IPS DF 6.9 (cell line): ENCODE data around the gene SLC47A2.

ENCODE experiments used
- DNase-seq: peaks from one replicate; pipeline ENCODE4 v3.0.0-alpha.2; 2013; ENCODE audit warnings: low read depth, low spot score
- H3K27ac ChIP-seq: one replicate; pipeline ENCODE4 v1.5.1; 2013; ENCODE audit warnings: low read length, control low read depth
- H3K27me3 ChIP-seq: 2 replicates; pipeline ENCODE4 v1.6.1; 2013; ENCODE audit warnings: mild to moderate bottlenecking, low read length; ENCODE audit not compliant: control insufficient read depth, insufficient read depth
- H3K36me3 ChIP-seq: 2 replicates; pipeline ENCODE4 v1.6.1; 2013; ENCODE audit warnings: low read length; ENCODE audit not compliant: control insufficient read depth, insufficient read depth
- H3K4me1 ChIP-seq: 2 replicates; pipeline ENCODE4 v1.6.1; 2013; ENCODE audit warnings: low read length; ENCODE audit not compliant: control insufficient read depth, insufficient read depth
- H3K4me3 ChIP-seq: 2 replicates; pipeline ENCODE4 v1.5.1; 2013; ENCODE audit warnings: mild to moderate bottlenecking, low read length
- H3K9me3 ChIP-seq: 2 replicates; pipeline ENCODE4 v1.6.1; 2013; ENCODE audit warnings: low read length, inconsistent platforms; ENCODE audit not compliant: control insufficient read depth, insufficient read depth
- WGBS: extraction: QIAGEN DNeasy Blood & Tissue Kit; methylation state at CpG from one replicate; pipeline ENCODE4 v1.1.7; 2013; ENCODE audit warnings: mixed read lengths, missing lambda C conversion rate; ENCODE audit not compliant: insufficient read length, insufficient coverage; 5-methylcytosine and 5-hydroxymethylcytosine counted together

SLC47A2 gene

DNA sequence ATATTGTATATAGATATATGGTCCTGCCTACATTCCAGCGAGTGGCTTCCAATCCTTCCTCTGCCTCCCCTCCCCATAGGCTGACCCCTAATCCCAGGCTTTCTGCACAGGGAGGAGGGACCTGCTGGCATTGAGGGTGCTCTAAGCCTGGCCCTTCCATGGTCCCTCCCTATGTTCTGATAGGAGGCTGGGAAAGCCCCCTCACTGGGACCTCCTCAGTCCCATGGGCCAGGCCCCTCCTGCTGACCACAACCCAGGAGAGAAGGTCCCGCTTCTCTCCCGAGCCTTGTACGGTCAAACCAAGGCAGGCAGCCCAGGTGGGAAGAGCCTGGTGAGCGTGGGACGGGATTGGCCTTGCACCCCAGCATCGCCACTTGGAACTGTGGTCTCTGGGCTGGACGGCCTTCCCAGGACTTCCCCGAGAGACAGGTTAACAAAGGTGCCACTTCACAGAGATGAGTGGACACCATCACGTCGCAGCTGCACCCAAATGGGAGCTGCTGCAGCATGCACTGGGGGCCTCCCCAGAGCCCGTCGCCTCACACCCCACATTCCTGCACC is 30.9 kb upstream of the SLC47A2 start:
- DNase-seq, result no peak
- WGBS, result no CpG with 5 or more reads among the region's 13 CpGs
- Histone ChIP-seq H3K4me1 (peaks cover 3% of the 10 kb centered on the region; the same call in 1 of the 2 replicates), H3K36me3 (no peaks in the 10 kb centered on the region), H3K9me3 (no peaks in the 10 kb centered on the region), H3K27me3 (no peaks in the 10 kb centered on the region), H3K27ac (no peak overlapping the region), H3K4me3 (no peak overlapping the region)

DNA sequence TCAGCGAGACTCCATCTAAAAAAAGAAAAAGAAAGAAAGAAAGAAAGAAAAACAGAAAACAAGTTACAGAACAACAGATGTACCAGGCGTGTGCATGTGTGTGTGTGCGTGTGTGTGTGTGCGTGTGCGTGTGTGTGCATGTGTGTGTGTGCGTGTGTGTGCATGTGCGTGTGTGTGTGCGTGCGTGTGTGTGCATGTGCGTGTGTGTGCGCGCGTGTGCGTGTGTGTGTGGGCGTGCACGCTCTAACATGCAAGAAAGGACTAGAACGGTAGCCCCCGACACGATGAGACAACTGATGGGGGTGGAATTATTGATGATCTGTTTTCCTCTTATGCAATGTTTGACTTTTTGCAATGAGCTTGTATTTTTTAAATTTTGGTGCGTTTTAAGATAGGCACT is 30.1 kb upstream of the SLC47A2 start:
- H3K27me3 ChIP-seq, result no peaks in the 10 kb centered on the region
- no peaks in the 10 kb centered on the region for H3K9me3 ChIP-seq
- DNase-seq, result no peak
- H3K4me1 ChIP-seq, result peaks cover 3% of the 10 kb centered on the region; the same call in 1 of the 2 replicates
- H3K36me3 ChIP-seq, result no peaks in the 10 kb centered on the region
- H3K4me3 ChIP-seq, result no peak overlapping the region
- no peak overlapping the region for H3K27ac ChIP-seq
- no CpG with 5 or more reads among the region's 20 CpGs for WGBS

DNA sequence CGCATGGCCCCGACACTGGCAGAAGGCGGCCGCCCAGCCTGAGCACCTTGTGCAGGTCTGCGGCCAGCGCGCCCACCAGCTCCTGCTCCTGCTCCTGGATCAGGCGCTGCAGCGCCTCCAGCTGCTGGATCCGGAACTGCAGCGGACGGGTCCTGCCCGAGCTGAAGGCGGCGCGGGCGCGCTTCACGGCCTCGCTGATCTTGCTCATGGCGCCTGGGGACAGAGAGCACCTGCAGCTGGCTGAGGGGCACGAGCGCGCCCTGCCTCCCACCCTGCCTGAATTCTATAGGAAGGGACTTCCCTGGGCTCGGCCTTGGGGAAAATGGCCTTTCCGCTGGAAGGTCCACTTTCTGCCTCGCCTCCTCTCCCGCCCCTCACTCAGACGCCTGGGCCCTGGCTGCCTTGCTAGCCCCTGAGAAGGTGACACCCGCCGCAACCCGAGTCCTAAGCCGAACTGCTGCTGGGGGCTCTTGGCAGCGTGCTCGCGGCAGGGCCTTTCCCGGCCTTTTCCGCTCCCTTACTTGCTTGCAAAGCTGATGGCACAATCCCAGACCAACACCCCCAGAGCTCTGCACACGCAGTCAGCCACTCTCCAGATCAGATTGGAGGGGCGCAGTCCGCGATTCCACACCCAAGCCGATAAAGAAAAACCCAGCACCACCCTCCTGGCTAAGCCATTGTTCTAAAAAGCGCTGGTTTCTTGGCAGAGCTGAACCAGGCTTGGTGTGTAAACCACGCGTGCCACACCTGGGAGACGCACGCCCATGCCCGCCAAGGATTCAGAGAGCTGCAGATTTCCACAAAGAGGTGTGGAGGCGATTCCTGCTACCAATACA is 28.8 kb upstream of the SLC47A2 start:
- H3K4me3 ChIP-seq, result peak overlapping the region; percentile 33; the same call in 1 of the 2 replicates
- no peak overlapping the region for H3K27ac ChIP-seq
- no peaks in the 10 kb centered on the region for H3K9me3 ChIP-seq
- DNase-seq, result peak; percentile 90
- H3K36me3 ChIP-seq, result no peaks in the 10 kb centered on the region
- H3K27me3 ChIP-seq, result no peaks in the 10 kb centered on the region
- no CpG with 5 or more reads among the region's 50 CpGs for WGBS
- peaks cover 3% of the 10 kb centered on the region; the same call in 1 of the 2 replicates for H3K4me1 ChIP-seq

DNA sequence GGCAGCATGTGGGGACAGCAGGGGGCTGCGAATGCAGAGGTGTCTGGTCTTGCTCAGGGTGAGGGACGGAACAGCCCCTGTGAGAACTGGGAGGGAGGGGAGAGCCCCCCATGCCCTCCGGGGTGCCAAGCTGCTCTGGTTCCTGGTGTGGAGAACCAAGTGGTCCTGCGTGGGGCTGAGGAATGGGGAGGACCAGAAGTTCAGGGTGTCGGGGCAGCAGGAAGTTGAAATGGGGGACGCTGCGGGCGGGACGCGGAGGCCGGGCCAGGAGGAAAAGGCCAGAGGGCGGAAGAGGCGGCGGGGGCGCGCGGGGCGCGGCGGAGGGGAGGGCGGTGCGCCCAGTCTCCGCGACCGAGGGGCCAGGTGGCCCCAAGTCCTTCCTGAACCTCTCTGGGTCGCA is 28.1 kb upstream of the SLC47A2 start:
- H3K27me3 ChIP-seq, result no peaks in the 10 kb centered on the region
- H3K36me3 ChIP-seq, result no peaks in the 10 kb centered on the region
- WGBS, result no CpG with 5 or more reads among the region's 26 CpGs
- DNase-seq, result no peak
- H3K27ac ChIP-seq, result no peak overlapping the region
- H3K4me3 ChIP-seq, result peak overlapping the region; percentile 33; the same call in 1 of the 2 replicates
- peaks cover 3% of the 10 kb centered on the region; the same call in 1 of the 2 replicates for H3K4me1 ChIP-seq
- no peaks in the 10 kb centered on the region for H3K9me3 ChIP-seq

DNA sequence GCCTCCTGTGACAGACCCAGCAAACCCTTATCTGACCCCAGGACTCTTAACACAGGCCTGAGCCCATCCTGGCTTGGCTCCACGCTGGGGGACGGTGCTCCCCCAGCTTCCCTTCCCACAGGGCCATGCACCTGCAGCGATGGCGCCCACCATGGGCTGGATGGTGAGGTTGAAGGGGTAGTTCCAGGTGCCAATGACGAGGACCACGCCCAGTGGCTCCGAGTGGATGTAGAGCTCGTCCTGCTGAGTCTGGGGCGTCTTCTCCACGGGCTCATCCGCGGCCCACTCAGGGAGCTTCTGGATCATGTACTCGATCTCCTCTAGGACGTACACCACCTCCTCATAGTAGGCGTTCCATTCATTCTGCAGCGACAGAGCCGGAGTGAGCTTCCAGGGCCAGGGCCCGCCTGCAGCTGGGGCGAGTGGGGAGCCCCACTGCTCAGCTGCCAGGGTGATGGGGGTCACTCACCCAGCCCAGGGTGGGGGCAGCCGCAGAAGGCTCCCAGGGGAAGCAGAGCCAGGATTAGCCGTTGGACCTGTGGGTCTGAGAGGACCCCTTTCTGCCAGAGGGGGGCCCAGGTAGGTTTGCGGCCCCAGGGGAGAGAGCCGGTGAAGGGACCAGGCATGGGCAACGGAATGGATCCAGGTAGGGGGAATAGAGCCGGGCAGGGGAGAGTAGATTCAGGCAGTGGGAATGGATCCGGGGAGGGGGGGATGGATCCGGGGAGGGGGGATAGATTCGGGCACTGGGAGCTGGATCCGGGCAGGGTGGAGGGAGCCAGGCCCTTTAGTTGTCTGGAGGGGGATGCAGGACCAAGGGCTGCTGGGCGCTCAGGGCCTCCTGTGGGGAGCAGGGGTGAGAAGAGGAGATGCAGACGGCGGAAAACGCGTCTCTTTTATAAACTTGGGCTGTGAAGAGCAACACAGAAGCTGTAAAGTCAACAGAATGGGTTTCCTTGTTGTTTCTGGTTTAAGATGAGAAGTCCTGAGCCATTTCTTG is 27.0 kb upstream of the SLC47A2 start:
- Histone ChIP-seq H3K9me3 (no peaks in the 10 kb centered on the region), H3K4me1 (peaks cover 3% of the 10 kb centered on the region; the same call in 1 of the 2 replicates), H3K4me3 (no peak overlapping the region), H3K36me3 (no peaks in the 10 kb centered on the region), H3K27ac (no peak overlapping the region), H3K27me3 (no peaks in the 10 kb centered on the region)
- WGBS, result no CpG with 5 or more reads among the region's 34 CpGs
- no peak for DNase-seq

DNA sequence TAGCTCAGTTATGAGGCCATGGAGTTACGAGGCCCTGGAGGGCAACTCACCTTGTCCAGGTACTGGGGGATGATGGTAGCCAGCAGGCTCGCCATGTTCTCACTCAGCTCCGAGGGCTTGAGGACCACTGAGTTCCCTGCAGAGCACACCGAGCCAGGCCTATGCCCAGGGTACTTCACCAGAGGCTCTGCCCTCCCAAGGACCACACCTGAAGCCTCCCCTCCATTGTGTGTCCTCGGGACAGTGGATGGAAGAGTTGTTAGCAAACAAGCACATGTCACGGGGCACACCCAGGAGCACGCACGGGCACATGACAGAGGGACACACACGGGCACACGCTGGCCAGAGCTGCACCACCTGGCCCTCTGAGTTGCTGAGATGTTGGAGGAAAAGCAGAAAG is 26.1 kb upstream of the SLC47A2 start:
- Histone ChIP-seq H3K27ac (no peak overlapping the region), H3K27me3 (no peaks in the 10 kb centered on the region), H3K4me3 (no peak overlapping the region), H3K9me3 (no peaks in the 10 kb centered on the region), H3K36me3 (no peaks in the 10 kb centered on the region), H3K4me1 (peaks cover 3% of the 10 kb centered on the region; the same call in 1 of the 2 replicates)
- WGBS, result no CpG with 5 or more reads among the region's 10 CpGs
- DNase-seq, result no peak

DNA sequence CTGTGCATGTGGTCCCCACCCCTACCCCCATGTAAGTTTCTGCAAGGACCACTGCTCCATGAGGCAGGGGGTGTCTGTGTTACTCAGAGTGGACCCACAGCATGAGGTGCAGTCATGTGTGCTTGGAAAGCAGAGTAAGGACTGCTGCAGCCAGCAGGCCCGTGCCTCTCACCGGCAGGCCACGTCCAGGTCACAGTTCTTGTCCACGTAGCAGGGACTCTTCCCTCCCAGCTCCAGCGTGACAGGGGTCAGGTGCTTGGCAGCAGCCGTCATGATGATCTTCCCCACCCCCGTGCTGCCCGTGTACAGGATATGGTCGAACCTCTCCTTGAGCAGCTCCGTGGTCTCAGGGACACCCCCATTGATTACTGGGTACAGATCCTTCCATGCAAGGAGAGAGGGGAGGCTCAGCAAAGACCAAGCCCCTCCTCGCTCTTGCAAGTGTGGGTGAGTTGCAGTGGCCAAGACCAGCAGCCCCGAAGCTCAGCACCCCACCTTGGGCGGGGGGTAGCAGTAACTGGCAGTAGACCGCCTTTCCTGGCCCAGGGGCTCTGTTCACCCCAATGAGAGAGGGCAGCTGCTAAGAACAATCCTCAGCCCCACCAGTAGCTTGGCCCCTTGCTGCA is 25.6 kb upstream of the SLC47A2 start:
- no peaks in the 10 kb centered on the region for H3K27me3 ChIP-seq
- no peak overlapping the region for H3K27ac ChIP-seq
- H3K4me3 ChIP-seq, result no peak overlapping the region
- no peaks in the 10 kb centered on the region for H3K36me3 ChIP-seq
- peaks cover 3% of the 10 kb centered on the region; the same call in 1 of the 2 replicates for H3K4me1 ChIP-seq
- no peaks in the 10 kb centered on the region for H3K9me3 ChIP-seq
- no CpG with 5 or more reads among the region's 14 CpGs for WGBS
- DNase-seq, result no peak

DNA sequence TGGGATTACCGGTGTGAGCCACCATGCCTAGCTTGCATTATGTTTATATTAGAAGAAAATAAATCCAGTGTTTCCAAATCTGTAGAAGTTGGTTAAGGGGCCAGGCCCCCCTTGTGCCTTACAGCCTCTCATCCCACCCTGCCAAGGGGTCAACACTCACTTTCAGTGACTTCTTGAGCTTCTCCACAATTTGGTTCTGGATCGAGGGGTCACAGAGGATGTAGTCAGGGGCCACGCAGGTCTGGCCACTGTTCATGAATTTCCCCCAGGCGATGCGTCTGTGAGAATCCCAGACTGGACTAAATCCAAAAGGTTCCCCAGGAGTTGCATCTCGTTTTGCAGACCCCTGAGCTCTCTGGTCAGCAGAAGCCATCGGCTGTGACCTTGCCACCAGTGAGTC is 24.5 kb upstream of the SLC47A2 start:
- H3K27me3 ChIP-seq, result no peaks in the 10 kb centered on the region
- no peak overlapping the region for H3K27ac ChIP-seq

DNA sequence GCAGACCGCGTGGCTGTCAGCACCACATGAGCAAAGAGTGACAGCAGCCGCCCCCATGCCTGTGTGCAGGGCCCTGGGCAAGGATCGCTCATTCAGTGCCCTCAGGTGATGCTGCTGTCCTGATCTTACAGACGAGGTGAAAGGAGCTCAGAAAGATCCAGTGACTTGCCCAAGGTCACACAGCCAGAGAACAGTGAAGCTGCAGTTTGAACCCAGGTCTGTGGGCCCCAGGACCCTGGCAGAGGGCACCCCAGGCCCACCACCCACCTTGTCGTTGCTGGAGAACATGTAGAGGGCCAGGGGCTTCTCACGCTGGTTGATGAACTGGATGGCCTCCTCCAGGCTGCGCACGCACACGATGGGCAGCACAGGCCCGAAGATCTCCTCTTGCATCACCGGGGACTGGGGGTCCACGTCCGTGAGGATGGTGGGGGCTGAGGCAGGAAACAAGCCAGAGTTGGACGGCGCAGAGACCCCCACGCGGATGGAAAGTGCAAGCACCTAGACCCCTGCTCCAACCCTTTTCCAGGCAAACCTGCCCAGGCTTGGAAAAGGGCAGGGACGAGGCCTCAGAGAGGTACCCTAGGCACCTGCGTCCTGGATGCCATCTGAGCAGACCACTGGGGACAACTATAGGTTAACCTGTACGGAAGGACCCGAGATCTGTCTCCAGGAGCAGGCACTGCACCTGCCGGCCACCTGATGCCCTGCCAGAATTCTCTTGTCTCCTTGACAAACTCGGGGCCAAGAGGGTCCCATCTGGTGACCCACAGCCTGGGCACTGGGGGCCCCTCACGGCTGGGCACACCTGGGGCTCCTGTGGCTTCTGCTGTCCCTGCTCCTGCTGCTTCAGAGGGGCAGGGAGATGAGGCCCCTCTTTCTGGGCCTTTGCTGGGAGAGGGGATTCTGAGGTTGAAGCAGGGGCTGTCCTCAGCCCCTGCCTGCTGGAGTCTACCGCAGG is 23.1 kb upstream of the SLC47A2 start:
- no CpG with 5 or more reads among the region's 26 CpGs for WGBS
- Histone ChIP-seq H3K4me1 (no peaks in the 10 kb centered on the region), H3K27ac (no peak overlapping the region), H3K27me3 (no peaks in the 10 kb centered on the region), H3K36me3 (no peaks in the 10 kb centered on the region), H3K4me3 (no peak overlapping the region), H3K9me3 (no peaks in the 10 kb centered on the region)
- no peak for DNase-seq

More for the DNA sequence above, 24.5 kb upstream of the SLC47A2 start:
- Histone ChIP-seq H3K9me3 (no peaks in the 10 kb centered on the region), H3K4me1 (peaks cover 3% of the 10 kb centered on the region; the same call in 1 of the 2 replicates), H3K36me3 (no peaks in the 10 kb centered on the region), H3K4me3 (no peak overlapping the region)
- WGBS, result no CpG with 5 or more reads among the region's 7 CpGs
- no peak for DNase-seq
